HG02885 (cell line): ENCODE measurements around the gene PPM1G.

ENCODE experiments used
- ATAC-seq: cut with Tn5 transposase; IDR thresholded peaks from one replicate; pipeline ENCODE4 v1.9.1; 2021; ENCODE audit warnings: mild to moderate bottlenecking; ENCODE audit not compliant: unreplicated experiment, poor library complexity

PPM1G gene

GRCh38 chr2:27350106-27350693, 59.2 kb downstream of the PPM1G start:
- ATAC-seq = no peak

DNA sequence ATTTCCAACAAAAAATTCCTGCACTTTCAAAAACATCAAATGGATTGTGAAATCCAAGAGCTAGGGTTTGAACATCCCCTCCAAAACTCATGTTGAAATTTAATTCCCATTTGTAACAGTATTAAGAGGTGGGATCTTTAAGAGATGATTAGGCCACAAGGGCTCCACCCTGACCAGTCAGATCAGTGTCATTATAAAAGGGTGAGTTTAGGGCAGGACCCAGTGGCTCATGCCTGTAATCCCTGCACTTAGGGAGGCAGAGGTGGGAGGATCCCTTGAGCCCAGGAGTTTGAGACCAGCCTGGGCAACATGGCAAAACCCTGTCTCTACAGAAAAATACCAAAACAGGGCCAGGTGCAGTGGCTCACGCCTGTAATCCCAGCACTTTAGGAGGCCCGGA, 61.8 kb downstream of the PPM1G start:
- ATAC-seq = no peak

DNA sequence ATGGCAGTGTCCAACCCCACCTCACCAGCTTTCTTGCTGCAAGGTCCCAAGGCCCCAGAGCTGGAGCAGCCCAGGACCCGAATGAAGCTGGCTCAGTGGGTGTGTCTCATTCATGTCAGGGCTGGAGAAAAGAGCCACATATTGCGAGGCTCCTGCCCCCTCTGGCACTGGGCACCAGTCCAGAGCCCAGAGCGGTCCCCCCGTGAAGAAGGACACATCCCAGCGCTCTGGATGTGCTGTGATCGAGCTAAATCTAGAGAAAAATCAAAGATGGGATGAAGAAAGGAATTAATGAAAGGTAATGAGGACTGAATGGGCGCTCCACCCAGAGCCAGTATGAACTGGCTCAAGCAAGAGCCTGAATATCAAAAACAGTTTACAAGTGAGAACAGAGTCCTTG, 73.2 kb downstream of the PPM1G start:
- ATAC-seq = no peak

GRCh38 chr2:27335311-27335710, 74.1 kb downstream of the PPM1G start:
- no peak for ATAC-seq
